Measurements from ENCODE around the gene ABR. TPM values are rescaled to one million over a fixed set of nuclear protein-coding genes. Genes with fewer than 3 reads are reported as not detected.
"Not testable (repeated sequence)": the region's sequence is repeated elsewhere in the genome, so short reads cannot be mapped to it uniquely, and the experiment has no call there.

The ABR gene
- total RNA-seq, 1 experiment from 2014 or later = 35.4 TPM

DNA sequence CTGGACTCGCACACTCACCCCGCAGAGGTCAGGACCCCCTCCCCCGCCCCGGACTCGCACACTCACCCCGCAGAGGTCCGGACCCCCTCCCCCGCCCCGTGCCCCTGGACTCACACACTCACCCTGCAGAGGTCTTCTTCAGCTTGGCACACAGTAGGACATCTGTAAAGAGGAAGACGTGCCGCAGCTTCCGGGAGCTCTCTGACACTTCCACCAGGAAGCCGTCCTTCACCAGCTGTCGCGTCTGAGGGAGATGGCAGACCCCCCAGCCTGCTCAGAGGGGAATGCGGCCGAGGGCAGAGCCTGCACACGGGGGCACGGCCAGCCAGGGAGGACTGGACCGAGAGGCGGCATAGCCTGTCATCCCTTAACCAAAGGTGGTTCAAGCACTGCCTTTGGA, 109.9 kb downstream of the ABR start:
- Histone ChIP-seq H3K4me2 (ENCODE audit: low read length) (no peak overlapping the region), H3K36me3 (ENCODE audit: low read depth, low read length) (peaks cover 5% of the 10 kb centered on the region; the same call in 1 of the 2 replicates), H3F3A (ENCODE audit: low read length, unreplicated experiment) (no peaks in the 10 kb centered on the region), H3K4me1 (ENCODE audit: insufficient read depth, low read length) (no peaks in the 10 kb centered on the region), H3K9me2 (replicated peaks; ENCODE audit: low read length) (no peaks in the 10 kb centered on the region), H4K20me1 (ENCODE audit: low read length) (no peaks in the 10 kb centered on the region), H3K9me3 (ENCODE audit: low read length) (no peaks in the 10 kb centered on the region), H3K9ac (ENCODE audit: low read length) (no peak overlapping the region), H2AFZ (ENCODE audit: low read length) (no peak overlapping the region), H3K27ac (ENCODE audit: low read length) (no peak overlapping the region), H3K4me3 (ENCODE audit: low read length) (no peak overlapping the region), H3K79me2 (ENCODE audit: low read length) (no peaks in the 10 kb centered on the region), H3K27me3 (ENCODE audit: low read length) (no peaks in the 10 kb centered on the region)
- ATAC-seq (no peak), DNase-seq (no peak)
- no TSS peak for BruUV-seq (replicated peaks)
- intact Hi-C loops (cut with micrococcal nuclease) = no loop called here
- CTCF ChIA-PET = no interaction called here
- POLR2A ChIA-PET (ENCODE audit: unreplicated experiment) = no interaction called here
- TF ChIP-seq, protein P1, sequence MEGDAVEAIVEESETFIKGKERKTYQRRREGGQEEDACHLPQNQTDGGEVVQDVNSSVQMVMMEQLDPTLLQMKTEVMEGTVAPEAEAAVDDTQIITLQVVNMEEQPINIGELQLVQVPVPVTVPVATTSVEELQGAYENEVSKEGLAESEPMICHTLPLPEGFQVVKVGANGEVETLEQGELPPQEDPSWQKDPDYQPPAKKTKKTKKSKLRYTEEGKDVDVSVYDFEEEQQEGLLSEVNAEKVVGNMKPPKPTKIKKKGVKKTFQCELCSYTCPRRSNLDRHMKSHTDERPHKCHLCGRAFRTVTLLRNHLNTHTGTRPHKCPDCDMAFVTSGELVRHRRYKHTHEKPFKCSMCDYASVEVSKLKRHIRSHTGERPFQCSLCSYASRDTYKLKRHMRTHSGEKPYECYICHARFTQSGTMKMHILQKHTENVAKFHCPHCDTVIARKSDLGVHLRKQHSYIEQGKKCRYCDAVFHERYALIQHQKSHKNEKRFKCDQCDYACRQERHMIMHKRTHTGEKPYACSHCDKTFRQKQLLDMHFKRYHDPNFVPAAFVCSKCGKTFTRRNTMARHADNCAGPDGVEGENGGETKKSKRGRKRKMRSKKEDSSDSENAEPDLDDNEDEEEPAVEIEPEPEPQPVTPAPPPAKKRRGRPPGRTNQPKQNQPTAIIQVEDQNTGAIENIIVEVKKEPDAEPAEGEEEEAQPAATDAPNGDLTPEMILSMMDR (conservative IDR thresholded peaks at IDR 0.05; ENCODE audit: low read depth, low read length) = no peak
- no peak for TF ChIP-seq EZH2phosphoT487 (IDR thresholded peaks at IDR 0.05; ENCODE audit: borderline replicate concordance, low read length)
- no peak for TF ChIP-seq EZH2 (IDR thresholded peaks at IDR 0.05; ENCODE audit: low read length, unreplicated experiment)

DNA sequence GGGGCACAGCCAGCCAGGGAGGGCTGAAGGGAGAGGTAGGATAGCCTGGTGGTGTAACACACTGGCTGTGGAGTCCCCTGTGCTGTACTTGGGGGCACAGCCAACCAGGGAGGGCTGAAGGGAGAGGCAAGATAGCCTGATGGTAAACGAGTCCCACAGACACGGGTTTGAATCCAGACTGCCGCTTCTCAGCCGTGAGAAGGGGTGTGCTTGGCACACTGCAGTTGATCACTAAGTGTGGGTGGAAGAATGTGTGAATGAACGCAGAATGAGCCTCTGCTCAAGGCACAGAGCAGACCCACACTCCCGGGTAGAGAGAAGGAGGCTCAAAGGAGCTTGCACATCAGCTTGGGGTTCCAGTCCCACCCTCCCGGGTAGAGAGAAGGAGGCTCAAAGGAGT, 111.4 kb downstream of the ABR start:
- POLR2A ChIA-PET (ENCODE audit: unreplicated experiment) = no interaction called here
- ATAC-seq (no peak), DNase-seq (no peak)
- TF ChIP-seq EZH2phosphoT487 (IDR thresholded peaks at IDR 0.05; ENCODE audit: borderline replicate concordance, low read length) (no peak), EZH2 (IDR thresholded peaks at IDR 0.05; ENCODE audit: low read length, unreplicated experiment) (no peak)
- TF ChIP-seq, protein P1 (conservative IDR thresholded peaks at IDR 0.05; ENCODE audit: low read depth, low read length) = no peak
- intact Hi-C loops (cut with micrococcal nuclease) = no loop called here
- no peaks in the 10 kb centered on the region for H3K79me2 ChIP-seq (ENCODE audit: low read length)
- CTCF ChIA-PET = no interaction called here
- no peak overlapping the region for H2AFZ ChIP-seq (ENCODE audit: low read length)
- H3K27me3 ChIP-seq (ENCODE audit: low read length) = no peaks in the 10 kb centered on the region
- no peaks in the 10 kb centered on the region for H3K4me1 ChIP-seq (ENCODE audit: insufficient read depth, low read length)
- no peaks in the 10 kb centered on the region for H3K9me2 ChIP-seq (replicated peaks; ENCODE audit: low read length)
- no peaks in the 10 kb centered on the region for H3K9me3 ChIP-seq (ENCODE audit: low read length)
- H3K27ac ChIP-seq (ENCODE audit: low read length) = no peak overlapping the region
- BruUV-seq (replicated peaks) = no TSS peak
- no peak overlapping the region for H3K4me3 ChIP-seq (ENCODE audit: low read length)
- H3K4me2 ChIP-seq (ENCODE audit: low read length) = no peak overlapping the region
- no peaks in the 10 kb centered on the region for H4K20me1 ChIP-seq (ENCODE audit: low read length)
- no peaks in the 10 kb centered on the region for H3F3A ChIP-seq (ENCODE audit: low read length, unreplicated experiment)
- H3K36me3 ChIP-seq (ENCODE audit: low read depth, low read length) = peaks cover 5% of the 10 kb centered on the region; the same call in 1 of the 2 replicates
- H3K9ac ChIP-seq (ENCODE audit: low read length) = no peak overlapping the region

DNA sequence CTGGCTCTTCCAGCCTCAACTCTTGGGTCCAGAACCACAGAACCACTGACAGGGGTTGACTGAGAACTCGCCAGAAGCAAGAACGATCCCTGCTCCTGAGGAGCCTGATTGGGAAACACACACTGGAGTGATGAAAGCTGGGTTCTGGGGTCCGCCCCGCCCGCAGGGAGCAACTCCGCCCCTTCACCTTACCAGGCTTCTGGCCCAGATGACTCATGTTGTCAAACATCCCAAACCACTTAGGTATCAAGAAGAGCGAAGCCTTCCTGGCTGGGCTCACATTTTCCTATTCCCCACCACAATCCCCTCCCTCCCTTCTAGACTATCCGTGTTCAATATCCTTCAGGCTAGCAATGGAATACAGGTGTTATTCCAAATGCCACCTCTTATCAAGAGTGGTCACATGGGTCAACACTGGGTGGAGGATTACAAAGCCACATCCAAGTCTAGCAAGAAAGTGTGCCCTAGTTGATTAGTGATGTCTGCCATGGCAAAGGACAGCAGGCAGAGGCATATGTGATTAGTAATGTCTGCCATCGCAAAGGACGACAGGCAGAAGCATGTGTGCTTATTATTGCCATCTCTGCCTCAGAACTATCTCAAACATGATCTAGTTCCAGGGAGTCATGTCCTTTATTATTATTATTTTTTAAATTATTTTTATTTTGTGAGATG, 112.4 kb downstream of the ABR start:
- no peak for TF ChIP-seq EZH2phosphoT487 (IDR thresholded peaks at IDR 0.05; ENCODE audit: borderline replicate concordance, low read length)
- TF ChIP-seq, protein P1 (conservative IDR thresholded peaks at IDR 0.05; ENCODE audit: low read depth, low read length) = no peak
- TF ChIP-seq EZH2 (IDR thresholded peaks at IDR 0.05; ENCODE audit: low read length, unreplicated experiment) = no peak
- no peaks in the 10 kb centered on the region for H3K9me3 ChIP-seq (ENCODE audit: low read length)
- no peaks in the 10 kb centered on the region for H4K20me1 ChIP-seq (ENCODE audit: low read length)
- ATAC-seq = no peak; the same call in none of the 2 replicates
- ChIA-PET POLR2A (ENCODE audit: unreplicated experiment) (no interaction called here), CTCF (no interaction called here)
- no peaks in the 10 kb centered on the region for H3K4me1 ChIP-seq (ENCODE audit: insufficient read depth, low read length)
- H3K79me2 ChIP-seq (ENCODE audit: low read length) = no peaks in the 10 kb centered on the region
- H3F3A ChIP-seq (ENCODE audit: low read length, unreplicated experiment) = no peaks in the 10 kb centered on the region
- BruUV-seq (replicated peaks) = no TSS peak
- no peak overlapping the region for H3K4me2 ChIP-seq (ENCODE audit: low read length)
- H3K4me3 ChIP-seq (ENCODE audit: low read length) = no peak overlapping the region
- no peak overlapping the region for H3K9ac ChIP-seq (ENCODE audit: low read length)
- no peak overlapping the region for H2AFZ ChIP-seq (ENCODE audit: low read length)
- H3K27me3 ChIP-seq (ENCODE audit: low read length) = no peaks in the 10 kb centered on the region
- no peaks in the 10 kb centered on the region for H3K9me2 ChIP-seq (replicated peaks; ENCODE audit: low read length)
- peak; percentile 36 for DNase-seq
- intact Hi-C loops (cut with micrococcal nuclease) = no loop called here
- H3K27ac ChIP-seq (ENCODE audit: low read length) = no peak overlapping the region
- H3K36me3 ChIP-seq (ENCODE audit: low read depth, low read length) = peaks cover 5% of the 10 kb centered on the region; the same call in 1 of the 2 replicates

DNA sequence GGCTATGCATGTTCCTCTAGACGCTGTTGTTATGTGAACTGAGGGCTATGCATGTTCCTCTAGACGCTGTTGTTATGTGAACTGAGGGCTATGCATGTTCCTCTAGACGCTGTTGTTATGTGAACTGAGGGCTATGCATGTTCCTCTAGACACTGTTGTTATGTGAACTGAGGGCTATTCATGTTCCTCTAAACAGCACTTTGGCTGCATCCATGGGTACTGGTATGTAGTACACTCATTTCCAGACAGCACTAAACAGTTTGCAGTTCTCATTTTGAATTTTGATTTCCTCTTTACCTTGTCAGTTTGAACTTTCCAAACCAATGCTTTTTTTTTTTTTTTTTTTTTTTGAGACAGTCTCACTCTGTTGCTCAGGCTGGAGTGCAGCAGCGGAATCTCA, 114.4 kb downstream of the ABR start:
- H3K9ac ChIP-seq (ENCODE audit: low read length); H3K9me3 ChIP-seq (ENCODE audit: low read length); ATAC-seq; H4K20me1 ChIP-seq (ENCODE audit: low read length); H3K4me3 ChIP-seq (ENCODE audit: low read length); H3K4me2 ChIP-seq (ENCODE audit: low read length); POLR2A ChIA-PET (ENCODE audit: unreplicated experiment); DNase-seq; CTCF ChIA-PET; H3F3A ChIP-seq (ENCODE audit: low read length, unreplicated experiment); H3K27ac ChIP-seq (ENCODE audit: low read length); H3K79me2 ChIP-seq (ENCODE audit: low read length); BruUV-seq (replicated peaks); H3K27me3 ChIP-seq (ENCODE audit: low read length); H2AFZ ChIP-seq (ENCODE audit: low read length); H3K36me3 ChIP-seq (ENCODE audit: low read depth, low read length); intact Hi-C loops (cut with micrococcal nuclease); H3K4me1 ChIP-seq (ENCODE audit: insufficient read depth, low read length); H3K9me2 ChIP-seq (replicated peaks; ENCODE audit: low read length): not testable (repeated sequence)
